NCI-H146 treated with DMSO at 0.1 percent for 48 hours (cell line): Measurements from ENCODE around the gene PDE8B.

Experiments
- DNase-seq: peaks from one replicate; lab custom pipeline; 2025; ENCODE audit not compliant: unreplicated experiment; lab: John Stamatoyannopoulos, UW

PDE8B gene

DNA sequence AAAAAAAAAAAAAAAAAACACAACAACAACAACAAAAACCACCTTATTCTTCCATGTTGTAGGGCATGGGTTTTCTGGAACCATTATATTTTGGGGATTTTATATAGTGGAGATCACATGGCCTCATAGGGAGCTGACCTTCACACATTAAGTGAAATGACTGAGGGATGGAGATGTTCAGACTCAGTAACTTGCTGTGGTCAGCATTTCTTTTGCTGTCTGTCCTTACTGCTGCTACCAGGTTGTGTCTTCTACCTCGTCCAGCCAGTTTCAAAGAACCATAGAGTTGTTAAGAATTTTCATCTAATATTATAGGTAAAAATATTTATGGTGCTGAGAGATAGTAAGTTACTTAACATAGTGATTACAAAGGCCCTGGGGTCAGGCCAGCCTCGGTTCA is 107.6 kb downstream of the PDE8B start:
- no peak for DNase-seq

DNA sequence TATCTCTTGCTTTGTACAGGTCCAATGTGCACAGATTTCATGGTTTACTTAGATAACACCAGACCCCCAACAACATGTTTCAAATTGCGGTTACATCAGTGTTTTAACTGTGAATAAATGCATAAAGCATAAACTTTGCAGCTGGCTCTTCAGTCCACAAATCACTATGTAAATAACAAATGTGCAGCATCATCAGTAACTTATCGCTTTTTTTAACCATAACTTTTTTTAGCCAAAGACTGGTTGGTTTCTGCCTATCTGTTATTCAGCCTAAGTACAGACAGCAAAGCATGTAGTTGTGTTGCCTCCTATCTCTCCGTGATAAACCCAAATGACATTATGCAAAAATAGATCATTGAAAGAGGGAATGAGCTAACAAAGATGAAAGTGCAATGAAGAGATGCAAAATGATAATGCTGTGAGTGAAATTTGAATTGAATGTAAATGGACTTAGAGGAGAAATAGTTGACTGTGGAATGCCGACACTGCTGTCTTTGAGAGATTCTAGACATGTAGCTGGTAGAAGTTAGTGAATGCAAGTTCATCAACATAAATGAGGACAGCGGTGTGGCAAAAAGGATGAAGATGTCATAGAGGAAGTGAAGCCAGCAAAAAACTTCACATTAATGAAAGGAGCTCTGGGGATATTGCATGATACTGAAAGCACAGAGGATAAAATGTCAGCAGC is 108.8 kb downstream of the PDE8B start:
- no peak for DNase-seq

DNA sequence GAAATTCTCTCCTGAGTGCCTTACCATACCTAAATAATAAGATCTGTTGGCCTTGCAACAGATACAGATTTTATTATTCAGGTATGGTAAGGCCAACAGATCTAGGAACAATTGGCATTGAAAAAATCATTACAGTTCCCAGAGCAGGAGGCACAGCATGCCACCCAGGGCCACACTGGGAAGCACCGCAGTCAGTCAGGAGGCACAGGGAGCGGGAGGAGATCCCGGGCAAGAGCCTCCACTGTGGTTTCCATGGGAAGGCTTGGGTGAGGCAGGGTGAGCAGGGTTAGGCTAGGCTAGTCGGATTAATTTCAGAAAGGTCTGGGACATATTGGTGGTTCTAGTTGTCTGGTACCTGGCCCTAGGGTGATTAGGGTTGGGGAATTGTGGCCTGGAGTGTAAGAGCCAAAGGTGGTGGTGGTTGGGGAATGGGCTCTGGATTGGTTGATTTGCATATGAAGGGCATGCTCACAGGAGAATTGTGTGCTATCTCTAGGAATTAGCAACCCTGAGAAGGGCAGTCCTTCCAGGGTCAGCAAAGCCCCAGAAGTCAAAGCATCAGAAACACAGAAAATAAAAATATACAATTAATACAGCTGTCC is 111.4 kb downstream of the PDE8B start:
- DNase-seq, result no peak

DNA sequence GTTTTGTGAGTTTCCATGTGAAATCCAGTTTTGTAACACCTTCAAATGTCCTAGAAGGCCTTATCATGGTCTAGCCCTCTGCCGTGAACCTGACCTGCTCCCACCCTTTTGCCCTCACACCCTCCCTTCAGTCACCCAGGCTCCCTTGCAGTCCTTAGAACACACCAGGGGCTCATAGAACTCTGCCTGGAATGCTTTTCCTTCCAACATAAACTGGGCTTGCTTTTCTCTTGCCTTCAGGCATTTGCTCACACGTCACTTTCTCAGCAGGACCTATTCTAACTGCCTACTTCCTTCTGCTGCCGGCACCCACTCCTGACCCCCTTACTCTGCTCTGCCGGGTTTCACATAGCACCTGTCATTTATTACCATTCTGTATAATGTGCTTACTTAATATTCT is 111.9 kb downstream of the PDE8B start:
- DNase-seq, result peak; percentile 33

DNA sequence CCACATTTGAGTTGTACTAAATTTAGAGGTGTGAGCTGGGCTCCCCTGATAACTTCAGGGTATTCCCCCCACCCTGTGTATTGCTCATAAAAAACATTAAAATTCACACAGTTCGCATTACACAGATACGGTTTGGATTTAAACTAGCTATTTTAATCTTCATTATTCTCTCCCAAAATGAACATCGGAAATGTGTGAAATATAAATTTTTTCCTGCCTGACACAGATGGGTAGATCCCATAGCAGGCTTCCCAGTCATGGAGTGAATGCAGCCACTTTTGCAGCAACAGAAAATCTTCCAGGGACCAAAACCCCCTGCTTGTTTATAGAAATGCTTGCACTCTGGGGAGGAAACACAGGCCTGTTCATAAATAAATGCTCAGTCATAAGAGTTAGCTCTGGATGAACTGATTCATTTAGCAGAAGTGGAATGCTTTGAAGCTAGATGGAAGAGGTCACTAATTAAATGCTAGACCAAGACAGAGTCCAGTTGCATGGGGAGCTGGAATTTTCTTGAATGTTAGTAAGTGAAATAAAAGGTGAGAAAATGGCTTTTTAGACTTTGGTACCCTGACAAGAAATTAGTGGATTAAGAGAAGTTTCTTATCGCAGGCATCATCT is 115.6 kb downstream of the PDE8B start:
- no peak for DNase-seq

DNA sequence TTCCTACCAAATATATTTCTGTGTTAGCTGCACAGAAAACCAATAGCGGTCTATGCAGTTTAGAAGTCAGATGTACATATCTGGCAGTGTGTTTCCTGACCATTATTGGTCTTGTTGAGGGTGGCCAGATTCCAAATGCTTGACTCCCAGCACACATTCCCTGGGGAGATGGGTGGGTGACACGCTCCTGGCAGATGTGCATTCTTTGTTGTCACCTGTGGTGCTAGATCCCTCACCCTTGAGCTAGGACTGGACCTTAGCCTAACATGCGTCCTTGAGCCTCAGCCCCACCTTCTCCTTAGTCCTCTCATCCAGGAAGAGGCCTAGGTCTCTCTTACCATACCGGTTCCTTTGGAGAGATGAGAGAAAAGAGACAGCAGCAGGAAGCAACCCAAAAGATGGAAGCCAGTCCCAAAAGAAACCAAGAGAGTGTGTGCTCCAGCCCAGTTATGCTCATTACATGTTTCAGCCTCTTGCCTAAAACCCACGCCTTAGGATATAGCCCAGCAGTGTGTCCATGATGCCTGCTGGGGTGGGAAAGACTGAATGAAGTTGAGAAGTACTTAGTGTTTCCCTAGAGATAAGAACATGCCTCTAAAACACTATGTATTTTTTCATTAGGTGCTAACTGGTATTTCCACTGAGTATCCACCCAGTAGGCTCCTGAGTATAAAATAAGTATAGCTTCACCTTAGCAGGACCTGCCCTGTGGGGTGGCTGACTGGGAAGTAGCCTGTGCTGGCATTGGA is 116.7 kb downstream of the PDE8B start:
- DNase-seq, result no peak

DNA sequence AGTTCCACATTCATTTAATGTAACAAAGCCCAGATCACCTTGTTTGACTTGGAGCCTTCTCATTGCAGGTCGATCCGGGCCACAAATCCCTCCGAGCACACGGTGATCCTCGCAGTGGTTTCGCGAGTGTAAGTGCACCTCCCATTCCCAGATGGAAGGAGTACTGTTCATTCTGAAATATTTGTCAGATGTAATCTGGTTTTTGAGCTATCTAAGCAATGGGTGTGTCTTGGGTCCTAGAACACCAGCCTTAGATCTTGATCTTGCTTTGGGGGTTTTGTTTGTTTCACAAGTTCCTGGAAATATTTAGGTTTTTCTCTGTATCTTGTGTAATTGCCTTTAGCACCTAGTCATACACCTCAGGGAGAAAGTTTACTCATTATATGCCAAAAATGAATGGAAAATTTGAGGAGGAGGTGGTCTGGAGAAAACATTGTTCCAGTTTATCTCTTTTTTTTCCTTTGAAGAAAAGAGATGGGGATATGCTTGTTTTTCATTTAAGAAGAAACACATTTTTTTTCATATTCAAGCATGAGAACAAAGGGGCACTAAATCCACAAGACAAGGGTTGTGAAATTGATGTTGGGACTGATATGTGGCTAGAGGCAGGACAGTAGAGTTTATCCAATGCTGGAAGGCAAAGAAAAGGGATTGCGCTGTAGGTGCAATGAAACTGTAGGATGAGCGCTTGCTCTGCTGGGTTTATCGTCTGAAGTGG is 118.6 kb downstream of the PDE8B start:
- no peak for DNase-seq

DNA sequence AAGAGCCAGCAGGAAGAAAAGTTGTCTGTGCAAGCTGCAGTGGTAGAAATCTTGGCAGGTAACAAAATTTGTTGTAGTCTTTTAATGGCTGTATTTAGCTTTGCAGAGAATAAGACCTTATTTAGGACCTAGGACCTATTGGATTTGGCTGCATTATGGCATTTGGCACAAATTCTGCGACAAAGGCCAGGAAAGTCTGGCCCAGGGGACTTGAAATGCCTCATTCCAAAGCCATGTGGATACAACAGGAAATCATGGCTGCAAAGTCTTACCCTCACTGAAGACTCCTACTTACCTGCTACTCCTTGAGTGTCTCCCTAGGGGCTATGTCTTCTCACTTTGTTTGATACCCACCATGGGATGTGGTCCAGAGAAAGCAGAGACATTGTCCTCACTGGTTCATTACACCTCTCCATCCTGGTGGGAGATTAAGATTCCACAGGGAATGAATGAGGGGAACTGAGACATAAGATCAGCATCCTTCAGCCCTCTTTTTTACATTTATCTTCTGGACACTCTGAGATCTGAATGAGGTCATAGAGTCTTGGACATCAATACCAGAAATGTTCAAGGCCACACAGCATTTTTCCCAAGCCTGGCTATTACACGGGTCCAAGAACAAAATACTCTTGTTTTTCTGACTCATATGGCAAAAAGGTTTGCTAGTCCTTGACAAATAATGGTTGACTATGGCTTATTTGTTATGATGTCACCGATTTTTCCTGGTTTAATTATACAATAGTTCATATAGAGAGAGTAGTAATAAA is 119.4 kb downstream of the PDE8B start:
- DNase-seq, result no peak

DNA sequence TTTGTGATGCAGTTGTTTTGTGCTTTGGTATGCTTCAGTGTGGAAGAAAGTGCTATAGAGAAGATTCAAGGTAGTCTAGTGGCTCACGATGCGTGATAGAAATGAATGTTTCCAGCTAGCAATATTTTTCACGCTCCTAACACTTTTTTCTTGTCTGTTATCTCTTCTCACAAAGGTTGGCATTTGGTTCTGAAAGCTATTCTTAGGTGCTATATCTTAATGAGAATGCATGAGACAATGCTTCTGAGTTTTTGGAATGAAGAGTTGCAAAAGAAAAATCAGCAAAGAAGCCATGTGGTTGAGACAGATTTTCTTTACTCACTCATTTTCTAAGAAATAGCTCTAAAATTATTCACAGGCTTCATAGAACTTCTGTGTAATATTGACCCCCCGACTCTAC is 122.6 kb downstream of the PDE8B start:
- no peak for DNase-seq

DNA sequence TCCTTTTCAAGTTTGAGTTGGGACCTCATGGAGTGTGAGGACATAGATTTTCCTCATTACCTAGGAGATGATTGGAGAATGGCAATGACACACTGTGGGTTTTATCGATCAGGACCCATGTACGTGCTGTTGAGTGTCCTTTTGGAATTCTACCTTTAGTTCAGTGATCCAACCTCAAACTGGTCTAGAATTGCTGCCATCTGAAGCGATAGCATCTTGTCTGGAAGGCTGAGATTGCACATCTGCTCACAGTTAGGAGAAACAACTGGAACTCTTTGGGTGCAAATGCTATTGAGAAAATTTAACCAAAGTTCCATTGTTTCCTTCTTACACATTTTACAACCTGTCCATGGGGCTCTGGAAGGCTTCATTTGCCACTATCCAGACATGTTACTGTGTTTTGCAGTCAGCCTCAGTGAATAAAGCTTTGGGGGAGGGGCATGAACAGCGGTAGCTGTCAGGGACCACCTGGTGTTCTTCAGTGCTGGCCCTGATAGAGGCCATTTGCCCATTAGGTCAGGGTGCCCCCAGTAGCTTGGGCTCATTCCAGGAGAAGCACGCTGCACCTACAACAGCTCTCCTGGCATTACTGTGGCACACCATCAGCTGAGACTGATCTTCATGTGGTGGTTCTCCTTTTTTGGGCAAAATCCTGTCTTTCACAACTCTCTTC is 123.1 kb downstream of the PDE8B start:
- no peak for DNase-seq

DNA sequence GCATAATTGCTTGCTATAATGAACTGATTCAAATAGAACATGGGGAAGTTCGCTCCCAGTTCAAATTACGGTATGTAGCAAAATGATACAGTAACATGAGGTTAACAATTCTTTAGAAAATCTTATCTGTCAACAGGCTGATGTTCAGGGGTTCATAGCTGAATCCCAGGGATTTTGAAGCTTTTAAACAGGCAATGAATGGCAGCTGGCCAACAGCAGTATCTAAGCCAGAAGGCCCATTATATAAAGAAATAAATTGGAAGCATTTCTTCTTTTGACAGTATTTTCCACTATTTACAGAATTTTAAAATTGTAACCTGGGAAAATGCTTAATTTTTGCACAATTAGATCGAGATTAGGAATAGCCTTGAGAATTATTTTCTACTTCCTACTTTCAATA is 126.8 kb downstream of the PDE8B start:
- DNase-seq, result no peak

DNA sequence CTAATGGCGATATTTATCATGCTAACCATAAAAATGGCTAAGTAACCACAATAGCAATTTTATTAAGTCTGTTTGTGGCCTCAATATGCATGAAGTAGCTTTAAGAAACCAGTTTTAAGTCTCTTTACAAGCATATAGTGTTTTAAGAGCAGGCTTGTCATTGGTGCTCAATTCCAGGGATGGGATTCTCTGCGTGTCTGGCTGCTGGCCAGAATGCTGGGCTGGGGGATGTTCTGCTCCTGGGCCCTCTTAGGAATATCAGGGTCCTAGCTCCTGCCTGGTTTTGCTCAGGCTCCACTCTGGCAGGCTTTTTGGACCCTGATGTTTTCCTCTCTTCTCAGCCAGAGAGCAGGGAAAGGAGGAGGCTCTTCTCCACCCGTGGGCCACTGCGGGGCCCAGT is 127.2 kb downstream of the PDE8B start:
- no peak for DNase-seq

DNA sequence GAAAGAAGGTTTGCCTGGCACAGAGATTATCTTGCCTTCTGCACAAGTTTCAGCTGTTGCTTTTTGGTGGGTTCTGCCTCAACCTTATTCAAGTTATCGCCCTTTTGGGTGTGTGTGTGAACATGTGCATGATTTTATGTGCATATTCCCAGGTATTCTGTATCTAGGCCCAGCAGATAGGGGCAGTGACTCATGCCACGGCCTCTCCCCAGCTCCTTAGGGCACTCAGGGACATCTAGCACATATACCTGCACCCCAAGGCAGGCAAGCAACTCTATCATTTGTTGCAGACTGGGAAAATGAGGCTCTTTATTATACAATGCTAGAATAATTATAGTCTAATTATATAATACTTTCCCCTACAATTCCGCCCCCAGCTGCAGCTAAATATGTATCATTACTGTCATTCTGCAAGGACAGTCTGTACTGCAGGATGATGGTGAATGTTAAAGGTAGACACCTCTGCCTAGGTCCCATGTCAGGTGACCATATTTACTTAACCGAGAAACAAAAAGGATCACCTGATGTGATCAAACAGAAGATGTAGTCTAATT is 128.9 kb downstream of the PDE8B start:
- no peak for DNase-seq

DNA sequence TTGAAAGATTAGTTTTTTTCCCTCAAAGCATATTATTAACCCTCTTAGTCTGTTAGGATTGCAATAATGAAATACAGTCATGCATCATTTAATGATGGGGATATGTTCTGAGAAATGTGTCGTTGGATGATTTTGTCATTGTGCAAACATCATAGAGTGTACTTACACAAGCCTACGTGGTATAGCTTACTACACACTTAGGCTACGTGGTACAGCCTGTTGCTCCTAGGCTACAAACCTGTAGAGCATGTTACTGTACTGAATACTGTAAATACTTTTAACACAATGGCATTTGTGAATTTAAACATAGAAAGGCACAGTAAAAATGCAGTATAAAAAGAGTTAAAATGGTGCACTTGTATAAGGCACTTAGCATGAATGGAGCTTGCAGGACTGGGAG is 132.7 kb downstream of the PDE8B start:
- DNase-seq, result no peak

DNA sequence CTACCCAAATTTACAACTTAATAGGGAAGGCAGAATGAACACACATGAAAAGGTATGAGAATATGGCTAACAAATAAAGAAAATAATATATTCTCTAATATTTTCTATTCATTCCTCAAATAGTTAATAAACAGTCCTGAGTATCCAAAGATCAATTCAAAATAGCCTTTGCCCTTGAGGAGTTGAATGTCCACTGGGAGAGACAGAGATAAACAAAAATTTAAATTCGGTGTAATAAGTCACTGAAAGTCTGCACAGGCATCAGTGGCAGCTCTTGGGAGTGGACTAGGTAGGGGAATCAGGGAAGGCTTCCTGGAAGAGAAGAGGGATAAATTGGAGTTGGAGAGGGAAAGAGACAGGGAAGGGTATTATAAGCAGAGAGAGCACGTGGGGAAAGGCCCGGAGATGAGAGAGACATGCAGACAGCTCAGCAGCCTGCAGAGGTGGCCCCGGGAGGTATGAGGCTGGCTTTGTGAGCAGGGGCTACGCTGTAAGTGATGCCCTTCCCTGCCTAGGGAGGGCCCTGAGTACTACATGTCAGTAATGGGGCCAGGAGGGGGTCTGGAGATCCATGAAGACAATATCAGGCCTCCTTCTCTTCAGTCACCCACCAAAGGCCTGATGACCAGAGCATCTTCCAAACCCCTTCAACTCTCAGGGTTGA is 137.1 kb downstream of the PDE8B start:
- no peak for DNase-seq

DNA sequence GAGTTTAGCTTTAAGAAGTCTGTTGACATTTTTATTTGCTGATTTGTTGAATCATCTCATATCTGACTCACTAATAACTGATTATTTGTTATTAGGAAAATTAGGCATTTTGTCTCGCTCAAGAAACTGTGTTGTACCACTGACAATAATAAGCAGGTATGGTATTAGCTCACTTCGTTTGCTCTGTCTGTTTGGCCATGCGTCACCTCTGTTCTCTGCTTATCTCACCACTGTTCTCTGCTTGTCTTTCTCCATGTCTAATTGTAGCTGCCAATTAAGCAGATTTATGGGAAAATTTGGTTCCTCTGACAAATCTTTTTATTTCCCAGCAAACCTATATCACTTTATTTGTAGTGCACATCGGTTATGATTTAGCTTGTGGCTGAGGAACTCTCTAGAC is 142.8 kb downstream of the PDE8B start:
- DNase-seq, result peak; percentile 9

DNA sequence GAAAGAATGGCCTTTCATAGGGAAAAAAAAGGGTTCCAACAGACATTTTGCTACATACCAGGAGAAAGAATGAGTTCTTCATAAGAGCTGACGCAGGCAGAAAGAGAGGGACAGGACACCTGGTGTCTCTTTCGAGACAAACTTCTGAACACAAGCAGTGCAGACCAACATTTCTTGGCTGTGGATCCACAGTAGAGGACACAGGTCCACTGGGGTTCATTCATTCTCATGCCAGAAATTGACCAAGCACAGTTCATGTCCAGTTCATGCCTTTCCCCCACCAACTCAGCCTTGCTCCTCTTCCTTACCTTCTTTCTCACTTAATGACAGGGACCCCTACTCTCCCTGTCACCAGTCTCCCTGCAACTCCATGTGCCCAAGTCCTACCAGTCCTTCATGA is 144.0 kb downstream of the PDE8B start:
- no peak for DNase-seq

DNA sequence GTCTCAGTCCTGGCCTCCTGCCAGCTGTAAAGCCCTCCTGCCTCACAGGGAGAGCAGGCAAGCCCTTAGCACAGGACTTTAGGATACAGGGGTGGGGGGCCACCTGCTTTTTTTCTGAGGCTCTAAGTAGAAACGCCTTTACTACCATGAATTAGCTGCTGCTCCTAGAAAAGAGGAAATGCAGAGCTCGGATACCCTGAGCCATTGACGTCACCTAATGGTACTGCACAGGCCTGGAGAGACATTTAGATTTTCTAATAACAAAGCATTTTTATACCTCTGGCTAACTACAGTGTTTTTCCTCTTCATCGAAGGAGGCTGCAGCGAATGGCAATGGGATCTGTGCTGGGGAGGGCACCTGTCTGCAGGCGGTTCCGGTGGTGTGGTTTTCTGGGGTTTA is 144.6 kb downstream of the PDE8B start:
- no peak for DNase-seq

DNA sequence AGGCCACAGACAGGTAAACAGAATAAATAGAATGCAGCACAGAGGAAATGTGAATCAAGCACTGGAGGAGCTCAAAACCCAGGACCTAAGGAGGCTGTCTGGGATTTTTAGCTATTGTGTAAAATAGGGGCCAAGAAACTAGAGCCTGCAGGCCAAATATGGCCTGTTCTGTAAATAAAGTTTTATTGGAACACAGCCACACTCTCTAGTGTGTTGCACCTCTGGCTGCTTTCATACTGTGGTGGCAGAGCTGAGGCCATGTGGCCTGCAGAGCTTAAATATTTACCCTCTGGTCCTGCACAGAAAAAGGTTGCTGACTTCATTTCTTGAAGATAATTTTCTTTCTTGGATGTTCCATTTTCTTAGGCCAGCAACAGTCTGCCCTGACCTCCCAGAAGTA is 145.3 kb downstream of the PDE8B start:
- no peak for DNase-seq
